ENCODE measurements around the gene SLTM.
"Not testable (repeated sequence)": the region's sequence is repeated elsewhere in the genome, so short reads cannot be mapped to it uniquely, and the experiment has no call there.

Gene SLTM

GRCh38 chr15:58873267-58873666, 60.2 kb downstream of the SLTM start:
- no peak for DNase-seq

GRCh38 chr15:58870451-58870850, 63.0 kb downstream of the SLTM start:
- DNase-seq: no peak

GRCh38 chr15:58867926-58868325, 65.6 kb downstream of the SLTM start:
- DNase-seq: no peak

- DNase-seq: no peak
Measured at GRCh38 chr15:58865425-58865880, 68.0 kb downstream of the SLTM start.

GRCh38 chr15:58864602-58865424, 68.7 kb downstream of the SLTM start:
- DNase-seq: no peak

- no peak for DNase-seq
Measured at GRCh38 chr15:58862326-58862725, 71.2 kb downstream of the SLTM start.

- not testable (repeated sequence) for DNase-seq
Measured at GRCh38 chr15:58856621-58857020, 76.9 kb downstream of the SLTM start.

- DNase-seq: no peak
Measured at GRCh38 chr15:58856086-58856485, 77.4 kb downstream of the SLTM start.

- DNase-seq: no peak
Measured at GRCh38 chr15:58854593-58854992, 78.9 kb downstream of the SLTM start.

- DNase-seq: no peak
Measured at GRCh38 chr15:58852347-58852746, 81.1 kb downstream of the SLTM start.

GRCh38 chr15:58851205-58851604, 82.3 kb downstream of the SLTM start:
- not testable (repeated sequence) for DNase-seq

- no peak for DNase-seq
Measured at GRCh38 chr15:58842713-58843396, 90.6 kb downstream of the SLTM start.

GRCh38 chr15:58840048-58840447, 93.4 kb downstream of the SLTM start:
- DNase-seq: no peak

- DNase-seq: no peak
Measured at GRCh38 chr15:58839485-58839884, 94.0 kb downstream of the SLTM start.

GRCh38 chr15:58833681-58834426, 99.6 kb downstream of the SLTM start:
- DNase-seq: peak; percentile 10

- no peak for DNase-seq
Measured at GRCh38 chr15:58830556-58830955, 102.9 kb downstream of the SLTM start.
